Suppressor macrophage (primary cell): ENCODE measurements around the gene SLFNL1.

Experiments used
- DNase-seq, 4 experiments: peaks; one replicate each; pipeline ENCODE4 v3.0.0-alpha.2; 2020 to 2022

Gene SLFNL1

DNA sequence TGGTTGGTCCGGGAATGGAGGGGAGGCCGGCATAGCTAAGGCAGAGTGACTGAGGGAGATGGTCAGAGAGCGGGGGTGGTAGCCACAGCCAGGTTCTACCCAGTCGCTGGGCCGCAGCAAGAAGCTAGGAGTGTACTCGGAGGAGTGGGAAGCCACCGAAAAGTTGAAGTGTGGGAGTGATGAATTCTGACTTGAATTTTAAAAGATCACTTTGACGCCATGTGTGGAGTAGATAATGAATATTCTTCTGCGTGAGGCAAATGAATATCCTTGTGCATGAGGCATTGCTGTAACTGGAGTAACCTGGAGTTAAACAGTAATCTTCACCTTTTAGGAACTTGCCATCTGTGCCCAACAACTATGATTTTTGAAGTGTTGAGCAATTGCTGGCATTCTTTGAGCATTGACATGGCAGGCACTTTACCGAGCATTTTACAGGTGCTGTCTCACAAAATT, 35.2 kb downstream of the SLFNL1 start:
- no peak for DNase-seq

DNA sequence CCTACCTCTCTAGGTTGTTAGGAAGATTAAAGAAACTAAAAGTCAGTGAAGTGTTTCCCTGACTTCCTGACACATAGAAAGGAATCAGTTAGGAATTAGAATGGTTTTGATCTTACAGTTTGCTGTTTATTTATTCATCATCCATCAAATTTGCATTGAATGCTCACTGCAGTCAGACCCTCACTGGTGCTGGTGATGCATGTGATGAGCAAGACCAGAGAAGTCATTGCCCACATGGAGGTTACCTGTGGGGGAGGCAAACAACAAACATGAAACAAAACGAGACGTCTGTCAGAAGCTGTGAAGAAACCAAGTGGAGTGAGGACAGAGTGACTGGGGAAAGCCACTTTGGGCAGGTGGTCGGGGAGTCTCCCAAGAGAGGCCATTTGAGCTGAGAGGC, 35.6 kb downstream of the SLFNL1 start:
- no peak for DNase-seq

DNA sequence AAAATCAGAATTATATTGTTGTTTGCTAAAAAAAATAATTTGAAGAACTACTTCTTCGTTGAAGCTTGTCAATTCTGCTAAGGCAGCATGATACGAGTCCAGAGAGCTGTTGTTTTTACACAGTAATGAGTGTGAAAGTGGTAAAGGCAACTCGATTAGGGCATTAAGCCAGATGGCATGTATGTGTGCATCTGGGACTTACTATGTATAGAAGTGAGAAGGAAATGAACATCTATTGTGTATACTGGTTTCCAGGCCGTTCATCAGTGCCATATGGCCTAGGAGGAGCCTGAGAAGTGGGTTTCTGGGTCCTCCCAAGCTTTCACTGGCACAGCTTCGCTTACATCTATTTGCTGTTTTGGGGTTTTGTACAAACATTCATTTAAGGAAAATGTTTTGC, 36.4 kb downstream of the SLFNL1 start:
- no peak for DNase-seq

DNA sequence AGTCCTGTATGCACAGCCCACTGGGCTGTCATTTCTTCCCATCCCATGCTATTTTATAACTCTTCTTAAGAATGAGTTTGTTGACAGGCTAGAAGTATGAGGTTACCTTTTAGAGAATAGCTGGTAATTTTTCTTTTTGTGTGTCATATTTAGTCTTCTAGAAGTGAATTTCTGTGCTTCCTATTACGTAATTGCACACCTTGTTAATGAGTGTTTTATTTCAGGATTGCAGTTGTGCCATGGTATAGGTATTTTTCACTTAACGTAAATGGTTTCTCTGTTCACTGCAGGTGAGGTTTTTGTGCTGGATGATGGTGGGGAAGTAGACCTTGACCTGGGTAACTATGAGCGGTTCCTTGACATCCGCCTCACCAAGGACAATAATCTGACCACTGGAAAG, 37.0 kb downstream of the SLFNL1 start:
- no peak for DNase-seq

DNA sequence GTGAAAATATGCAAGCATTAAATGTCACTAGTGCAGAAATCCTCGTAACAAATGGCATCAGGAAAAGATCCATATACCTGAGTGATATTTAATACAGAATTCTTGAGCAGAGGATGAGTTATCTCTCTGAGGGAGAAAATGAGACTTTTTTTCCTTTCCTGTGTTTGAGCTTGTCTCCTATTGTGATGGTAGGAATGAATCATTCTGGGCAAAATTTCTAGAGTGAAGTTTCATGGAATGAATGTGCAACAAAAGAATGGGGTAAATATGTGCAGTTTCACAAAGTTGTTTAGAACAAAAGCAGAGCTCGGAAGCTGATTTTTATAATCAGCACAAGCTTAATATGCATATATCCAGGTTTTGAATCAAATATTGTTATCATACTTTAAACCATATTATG, 37.5 kb downstream of the SLFNL1 start:
- DNase-seq = no peak

DNA sequence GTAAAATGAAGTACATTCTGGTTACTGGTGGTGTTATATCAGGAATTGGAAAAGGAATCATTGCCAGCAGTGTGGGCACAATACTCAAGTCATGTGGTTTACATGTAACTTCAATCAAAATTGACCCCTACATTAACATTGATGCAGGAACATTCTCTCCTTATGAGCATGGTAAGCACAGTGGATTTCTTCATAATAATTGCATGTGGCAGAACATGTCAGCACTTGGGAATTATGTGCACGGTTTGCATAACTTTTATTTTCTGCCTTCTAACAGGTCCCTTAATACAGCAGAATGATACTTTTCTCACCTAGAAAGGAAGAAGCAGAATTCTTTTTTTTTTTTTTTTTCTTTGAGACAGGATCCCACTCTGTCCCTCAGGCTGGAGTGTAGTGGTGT, 38.2 kb downstream of the SLFNL1 start:
- no peak for DNase-seq

DNA sequence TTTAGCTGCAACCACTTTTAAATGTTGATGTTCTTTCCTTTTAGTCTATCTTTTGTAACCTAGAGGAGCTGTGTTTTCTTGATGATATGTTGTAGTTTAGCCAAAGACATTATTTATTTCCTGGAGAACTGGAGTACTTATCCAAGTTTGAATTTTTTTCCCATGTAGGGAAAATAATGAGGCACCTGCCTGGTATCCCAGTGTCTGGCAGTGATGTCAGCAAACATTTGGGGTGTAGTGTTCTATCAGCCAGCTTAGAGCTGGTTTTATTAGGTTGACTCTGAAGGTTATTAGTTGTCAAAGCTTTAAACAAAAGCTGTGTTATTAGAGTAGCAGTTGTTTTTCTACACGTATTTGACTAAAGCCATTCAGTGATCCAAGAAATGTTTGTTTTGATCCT, 38.8 kb downstream of the SLFNL1 start:
- DNase-seq = no peak

DNA sequence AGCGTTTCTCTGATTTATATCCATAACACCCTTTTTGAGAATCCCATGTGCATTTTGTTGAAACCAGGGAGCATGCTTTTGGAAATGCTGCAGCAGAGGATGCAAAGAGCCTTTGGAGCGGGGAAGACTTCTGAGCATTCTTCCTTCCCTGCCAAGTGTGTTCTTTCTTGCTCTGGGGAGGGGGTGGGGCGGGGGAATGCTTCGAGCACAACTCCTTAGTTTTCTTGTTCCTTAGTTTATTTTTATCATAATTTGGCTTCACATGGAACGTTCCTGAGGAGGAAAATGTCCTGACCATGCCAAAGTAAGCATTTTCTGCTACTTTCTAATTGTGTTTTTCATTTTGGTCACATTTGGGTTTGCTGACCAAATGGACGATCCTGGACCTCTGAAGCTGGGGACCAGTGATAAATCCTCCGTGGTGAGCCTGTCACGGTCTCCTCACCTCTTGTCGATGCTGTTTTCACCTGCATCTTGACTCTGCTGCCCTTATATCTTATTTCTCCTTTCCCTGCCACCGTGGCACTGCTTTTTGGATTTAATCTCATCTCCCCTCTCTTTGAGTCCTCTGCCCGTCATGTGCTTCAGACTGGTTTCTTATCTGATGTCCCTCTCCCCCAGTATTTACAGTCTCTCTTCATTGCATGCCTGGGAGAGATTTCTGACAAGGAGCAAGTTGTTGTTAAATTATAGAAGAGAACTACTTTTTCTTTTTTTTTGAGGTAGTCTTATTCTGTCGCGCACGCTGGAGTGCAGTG, 39.7 kb downstream of the SLFNL1 start:
- DNase-seq = no peak

DNA sequence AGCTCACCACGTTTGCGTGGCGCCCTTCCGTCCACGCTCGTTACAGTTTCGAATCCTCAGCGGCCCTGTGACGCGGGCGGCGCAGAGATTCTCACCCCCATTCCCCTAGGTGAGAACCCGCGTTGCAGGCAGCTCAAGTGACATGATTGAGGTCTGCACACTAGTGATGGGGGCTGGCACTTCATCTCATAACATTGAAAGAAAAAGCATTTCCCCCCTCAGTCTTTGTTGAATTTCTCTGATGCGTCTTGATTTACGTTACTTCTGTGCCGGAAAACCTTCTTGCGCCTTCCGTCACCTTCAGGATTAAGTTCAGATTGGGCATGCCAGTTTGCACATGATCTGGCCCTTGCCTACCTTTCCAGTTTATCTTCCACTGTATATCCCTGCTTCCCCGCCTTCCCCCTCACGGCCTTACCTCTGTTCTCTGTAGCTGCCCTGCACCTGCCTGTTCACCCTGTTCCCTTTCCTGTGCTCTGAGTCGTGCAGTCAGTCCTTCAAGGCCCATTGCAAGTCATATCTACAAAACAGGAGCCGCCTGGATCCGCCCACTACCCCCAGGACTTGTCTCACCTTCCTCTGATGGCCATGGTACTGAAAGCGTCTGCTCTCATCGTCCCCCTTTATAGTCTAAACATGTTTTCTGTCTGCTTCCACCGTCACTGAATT, 40.9 kb downstream of the SLFNL1 start:
- peak in 3 of 4 experiments; percentile 16 to 40 (median 38) for DNase-seq

DNA sequence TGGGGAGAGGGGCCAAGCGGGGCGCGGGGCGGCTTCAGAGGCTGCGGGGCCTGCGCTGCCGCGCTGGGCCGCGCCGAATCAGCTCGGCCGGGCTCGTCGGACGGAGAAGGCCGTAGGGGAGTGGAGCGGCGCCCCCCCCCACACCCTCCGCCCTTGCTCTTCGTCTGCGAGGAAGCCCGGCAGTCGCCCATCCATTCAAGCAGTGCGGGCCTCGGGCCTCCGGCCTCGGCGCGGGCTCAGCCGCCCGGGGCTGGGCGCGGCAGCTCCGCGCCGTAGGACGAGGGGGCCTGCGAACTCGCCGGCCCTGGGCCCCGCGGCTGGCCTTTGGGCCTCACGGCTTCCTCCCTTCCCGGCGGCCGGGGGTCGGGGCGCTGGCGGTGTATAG, 41.5 kb downstream of the SLFNL1 start:
- DNase-seq = peak in 1 of 4 experiments; percentile 54

DNA sequence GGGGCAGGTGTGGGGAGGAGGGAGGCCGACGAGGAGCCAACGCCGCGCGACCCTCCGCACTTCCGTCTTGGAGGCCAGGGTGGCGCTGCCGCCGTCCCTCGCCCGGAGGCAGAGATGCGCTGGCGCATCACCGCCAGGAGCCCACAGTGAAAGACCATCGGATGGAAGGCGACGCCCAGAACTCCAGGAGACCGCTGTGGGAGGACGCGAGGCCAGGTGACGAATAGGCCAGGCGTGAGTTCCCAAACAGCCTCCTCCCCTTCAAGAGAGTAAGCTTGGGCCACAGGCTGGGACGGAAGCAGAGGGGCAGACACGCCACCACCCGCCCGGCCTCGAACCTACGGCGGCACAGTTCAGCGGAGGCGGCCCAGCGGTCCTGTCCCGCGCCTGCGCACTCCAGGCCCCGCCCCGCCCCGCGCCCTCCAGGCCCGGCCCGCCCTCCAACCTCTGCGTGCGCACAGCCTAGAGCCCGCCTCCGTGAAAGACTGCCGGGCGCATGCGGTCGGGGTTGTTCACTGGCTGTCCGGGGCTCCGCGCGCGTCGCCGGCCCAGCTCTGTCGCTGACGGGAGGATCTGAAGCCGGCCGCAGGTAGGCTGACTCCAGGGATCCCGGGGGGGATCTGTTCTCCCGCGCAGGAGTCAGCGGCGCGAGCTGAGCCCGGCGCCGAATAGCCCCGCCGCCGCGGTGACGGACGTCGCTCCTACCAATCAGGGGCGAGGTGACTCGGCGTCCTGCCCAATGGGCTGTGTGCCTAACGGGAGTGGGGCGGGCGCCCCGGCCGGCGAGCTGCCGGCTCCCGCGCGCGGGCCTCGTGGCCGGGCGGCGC, 42.1 kb downstream of the SLFNL1 start, which contains the start of gene CTPS1:
TSS of gene CTPS1 (plus strand) at position 456 of the 827 bp plus-strand sequence. CDS start 3,595 bp downstream, outside the sequence.
- peak; percentile 95 to 98 (median 96) for DNase-seq

DNA sequence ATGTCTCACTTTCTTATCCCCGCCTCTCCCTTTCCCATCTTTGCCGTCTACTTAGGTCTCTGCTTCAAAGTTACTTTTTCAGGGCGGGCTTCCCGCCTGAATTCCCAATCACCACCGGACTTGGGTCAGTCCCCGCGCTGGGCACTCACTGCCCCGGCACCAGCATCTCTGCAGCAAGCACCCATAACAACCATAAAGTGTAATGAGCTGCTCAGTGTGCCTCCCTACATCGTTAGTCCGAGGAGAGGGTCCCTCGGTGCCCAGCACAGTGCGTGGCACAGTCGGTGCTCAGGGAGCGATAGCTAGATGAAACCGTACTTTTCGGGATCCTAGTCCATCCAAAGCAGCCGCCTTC, 42.7 kb downstream of the SLFNL1 start:
- no peak for DNase-seq

DNA sequence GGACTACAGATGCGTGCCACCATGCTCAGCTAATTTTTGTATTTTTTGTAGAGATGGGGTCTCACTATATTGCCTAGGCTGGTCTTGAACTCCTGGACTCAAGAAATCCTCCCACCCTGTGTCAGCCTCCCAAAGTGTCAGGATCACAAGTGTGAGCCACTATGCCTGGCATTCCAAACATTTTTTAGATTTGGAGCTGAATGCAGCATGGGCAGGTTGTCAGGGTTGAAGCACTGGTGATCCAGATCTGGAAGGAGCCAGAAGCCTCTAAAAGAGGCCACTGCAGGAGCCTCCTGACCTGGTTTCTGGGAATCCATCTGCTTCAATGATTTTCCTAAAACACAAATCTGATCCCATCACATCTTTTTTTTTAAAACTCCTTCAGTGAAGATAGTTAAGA, 43.8 kb downstream of the SLFNL1 start:
- DNase-seq = no peak

DNA sequence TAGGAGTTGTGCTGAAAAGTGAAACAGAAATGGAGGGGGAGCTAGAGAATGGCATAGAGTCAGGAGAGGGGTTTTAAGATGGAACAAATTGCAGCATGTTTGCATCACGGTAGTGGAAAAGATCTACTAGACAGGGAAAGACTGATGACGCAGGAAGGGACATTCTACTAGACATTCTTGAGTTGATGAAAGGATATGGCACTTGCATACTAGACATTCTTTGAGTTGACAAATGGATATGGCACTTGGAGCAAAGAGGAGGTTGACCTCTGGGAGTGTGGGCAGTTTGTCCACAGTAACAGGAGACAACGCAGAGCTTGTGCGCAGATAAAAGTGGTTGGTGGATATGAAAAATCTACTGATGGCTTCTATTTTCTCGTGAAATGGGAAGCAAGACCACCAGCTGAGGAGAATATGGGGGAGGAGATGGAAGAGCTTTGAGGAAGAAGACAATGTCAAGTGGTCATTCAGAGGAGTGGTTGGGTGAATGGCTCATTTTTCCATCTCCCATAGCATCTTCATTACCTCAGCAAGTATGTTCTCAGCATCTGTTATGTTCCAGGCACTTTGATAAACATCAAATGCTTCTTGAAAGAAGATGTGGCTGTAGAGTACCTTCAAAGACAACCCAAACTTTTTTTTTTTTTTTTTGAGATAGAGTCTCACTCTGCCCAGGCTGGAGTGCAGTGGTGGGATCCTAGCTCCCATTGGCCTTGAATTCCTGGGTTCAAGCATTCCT, 44.4 kb downstream of the SLFNL1 start:
- no peak for DNase-seq

DNA sequence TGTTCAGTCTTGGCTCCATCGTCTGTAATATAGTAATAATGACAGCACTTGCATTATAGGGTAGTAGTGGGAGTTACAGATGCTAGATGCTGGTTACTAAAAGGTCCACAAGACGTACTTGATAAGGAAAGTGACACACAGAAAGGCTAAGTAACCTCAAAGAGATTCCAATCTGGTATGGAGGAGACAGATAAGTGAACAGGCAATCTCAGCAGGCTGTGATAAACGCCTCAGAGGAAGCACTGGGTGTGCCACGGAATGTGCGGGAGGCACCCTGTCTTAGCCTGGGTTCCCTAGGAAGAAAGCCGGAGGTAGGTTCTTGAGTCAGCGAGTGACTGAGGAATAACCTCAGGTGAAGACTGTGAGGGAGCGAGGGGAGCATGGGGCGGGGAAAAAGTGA, 46.6 kb downstream of the SLFNL1 start:
- no peak for DNase-seq

DNA sequence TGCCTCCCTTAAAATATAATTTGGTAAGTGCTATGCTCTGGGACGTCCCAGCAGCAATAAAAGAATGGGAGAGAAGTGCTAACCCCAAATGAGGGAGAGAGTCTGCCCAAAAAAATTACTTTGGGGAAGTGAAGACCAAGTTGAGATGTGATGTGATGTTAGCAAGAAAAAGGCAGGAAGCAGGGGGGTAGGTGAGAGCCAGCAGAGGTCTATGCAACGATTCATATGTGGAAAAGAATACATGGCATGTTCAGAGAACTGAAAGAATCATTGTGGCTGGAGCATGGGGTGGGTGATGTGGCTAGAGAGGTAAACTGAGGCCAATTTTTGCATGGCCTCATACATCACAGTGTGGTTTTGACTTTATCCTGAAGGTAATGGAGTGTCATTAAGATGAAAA, 47.6 kb downstream of the SLFNL1 start:
- no peak for DNase-seq

DNA sequence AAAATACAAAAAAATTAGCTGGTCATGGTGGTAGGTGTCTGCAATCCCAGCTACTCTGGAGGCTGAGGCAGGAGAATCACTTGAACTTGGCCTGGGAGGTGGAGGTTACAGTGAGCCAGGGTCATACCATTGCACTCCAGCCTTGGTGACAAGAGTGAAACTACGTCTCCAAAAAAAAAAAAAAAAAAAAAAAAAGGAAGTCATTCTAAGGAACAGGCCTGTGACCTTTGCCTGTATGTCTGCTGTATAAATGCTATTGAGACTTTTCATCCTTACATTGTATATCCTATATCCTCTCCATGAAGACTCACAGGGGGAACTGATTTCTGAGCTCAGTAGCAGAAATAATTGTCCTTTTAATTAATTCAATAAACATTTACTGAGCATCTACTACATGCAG, 49.6 kb downstream of the SLFNL1 start:
- peak; percentile 37 to 75 (median 58) for DNase-seq

DNA sequence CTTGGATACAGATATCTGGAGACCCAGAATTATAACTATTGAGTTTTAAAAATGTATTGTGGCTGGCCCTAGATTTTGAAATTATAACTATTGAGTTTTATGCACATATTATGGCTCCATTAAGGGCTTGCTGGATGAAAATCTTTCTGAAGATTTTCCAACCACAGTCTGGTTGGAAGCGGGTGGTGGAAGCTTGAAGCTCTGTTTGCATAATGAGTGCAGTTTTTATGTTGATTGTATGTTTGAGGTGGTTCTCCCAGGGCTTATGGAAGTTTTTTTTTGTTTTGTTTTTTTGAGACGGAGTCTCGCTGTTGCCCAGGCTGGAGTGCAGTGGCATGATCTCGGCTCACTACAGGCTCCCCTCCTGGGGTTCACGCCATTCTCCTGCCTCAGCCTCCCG, 52.1 kb downstream of the SLFNL1 start:
- DNase-seq = no peak

DNA sequence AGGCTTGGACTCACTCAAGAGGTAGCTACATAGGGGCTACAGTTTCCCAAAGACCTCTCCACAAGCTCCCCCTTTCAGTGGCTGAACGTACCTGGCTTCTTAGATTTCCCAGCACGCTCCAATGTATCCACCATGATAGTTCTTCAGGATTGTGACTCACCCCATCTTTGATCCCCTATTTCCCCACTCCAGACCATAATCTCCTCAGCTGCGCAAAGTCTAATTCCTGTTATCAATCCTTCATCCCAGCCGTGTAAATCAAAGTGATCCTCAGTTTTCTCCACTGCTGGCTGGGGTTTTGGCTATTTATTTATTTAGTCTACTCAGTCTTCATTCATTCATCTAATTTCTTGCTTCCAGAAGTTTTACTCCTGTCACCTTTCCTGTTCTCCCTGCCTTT, 55.1 kb downstream of the SLFNL1 start:
- no peak for DNase-seq
